Skeletal muscle tissue (tissue), 4 donors: Measurements from ENCODE around the gene ZNF462. TPM values are rescaled to one million over a fixed set of nuclear protein-coding genes. Genes with fewer than 3 reads are reported as not detected.

Source experiments
- H3K27ac ChIP-seq: one replicate; pipeline ENCODE4 v1.7.0; 2013; ENCODE audit warnings: mild to moderate bottlenecking, low read depth, low read length, inconsistent platforms
- H3K27me3 ChIP-seq, 3 donors: one replicate each; pipeline ENCODE4 v1.7.0; 2013; ENCODE audit warnings: low read length in 3 of 3; ENCODE audit not compliant: control insufficient read depth in 3 of 3, insufficient read depth in 3 of 3
- H3K36me3 ChIP-seq, 3 donors: one replicate each; pipeline ENCODE4 v1.7.0; 2013; ENCODE audit warnings: low read length in 3 of 3; ENCODE audit not compliant: control insufficient read depth in 3 of 3, insufficient read depth in 3 of 3
- H3K4me1 ChIP-seq, 3 donors: one replicate each; pipeline ENCODE4 v1.7.0; 2013; ENCODE audit warnings: low read length in 3 of 3, mild to moderate bottlenecking in 3 of 3; ENCODE audit not compliant: control insufficient read depth in 3 of 3, insufficient read depth in 3 of 3
- H3K4me3 ChIP-seq, 3 donors: one replicate each; pipeline ENCODE4 v1.7.0; 2013; ENCODE audit warnings: low read length in 3 of 3
- H3K9ac ChIP-seq, 3 donors: one replicate each; pipeline ENCODE4 v1.7.0; 2013; ENCODE audit warnings: low read length in 3 of 3, mild to moderate bottlenecking in 3 of 3, moderate library complexity in 2 of 3, low read depth in 1 of 3
- H3K9me3 ChIP-seq, 3 donors: one replicate each; pipeline ENCODE4 v1.7.0; 2013; ENCODE audit warnings: low read length in 3 of 3; ENCODE audit not compliant: control insufficient read depth in 3 of 3
- total RNA-seq: library from RNA; depleted of rRNA; stranded (reverse); fragments of >200 nt; gene quantifications from one replicate; pipeline ENCODE4 v1.2.3, GENCODE V29; 2014
- donor health status: Osteomylitis.

Gene ZNF462
- total RNA-seq, 1 donor from 2014 or later = 28.7 TPM

DNA sequence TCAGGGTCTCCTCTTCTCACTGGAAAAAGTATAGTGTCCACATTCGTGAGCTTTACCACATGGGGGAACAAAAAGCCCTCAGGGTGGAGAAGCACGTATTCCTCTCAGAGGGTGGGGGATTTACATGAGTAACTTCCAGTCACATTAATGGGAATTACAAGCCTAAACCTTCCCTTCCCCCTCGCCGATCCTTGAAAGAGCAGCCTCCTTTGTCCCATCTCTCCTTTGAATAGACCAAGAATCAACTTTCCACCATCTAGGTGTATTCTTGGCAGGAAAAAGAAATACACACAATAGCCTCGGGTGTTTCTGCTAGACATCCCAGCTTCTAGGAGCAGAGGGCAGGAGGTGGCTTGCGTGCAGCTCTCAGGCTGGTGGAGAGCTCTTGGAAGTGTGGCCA, 144.4 kb downstream of the ZNF462 start:
- no peak overlapping the region for H3K27ac ChIP-seq
- no peak overlapping the region for H3K4me3 ChIP-seq
- H3K4me1 ChIP-seq = no peaks in the 10 kb centered on the region
- H3K9me3 ChIP-seq = no peaks in the 10 kb centered on the region
- no peak overlapping the region for H3K9ac ChIP-seq
- H3K27me3 ChIP-seq = no peaks in the 10 kb centered on the region
- H3K36me3 ChIP-seq = peaks cover 17 to 45% (median 38%) of the 10 kb centered on the region in 3 donors

DNA sequence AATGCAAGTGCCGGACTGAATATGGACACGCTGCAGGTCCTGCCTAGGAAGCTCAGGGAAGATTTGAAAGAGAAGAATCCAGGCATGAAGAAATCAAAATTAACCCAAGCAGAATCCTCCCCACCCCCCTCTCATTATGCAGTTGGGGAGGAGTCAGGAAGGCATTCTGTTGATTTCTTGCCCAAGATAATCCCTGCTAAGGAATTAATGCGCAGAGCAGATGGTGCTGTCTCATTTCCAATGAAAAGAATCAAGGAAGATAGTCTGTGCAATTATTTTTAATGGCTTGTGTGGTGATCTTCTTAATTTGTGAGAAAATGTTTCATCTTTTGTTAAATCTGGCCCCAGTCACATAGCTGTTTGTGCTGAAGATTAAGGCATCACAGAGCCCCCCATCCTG, 145.0 kb downstream of the ZNF462 start:
- Histone ChIP-seq H3K4me1 (no peaks in the 10 kb centered on the region), H3K36me3 (peaks cover 17 to 41% (median 33%) of the 10 kb centered on the region in 3 donors), H3K9ac (no peak overlapping the region), H3K27me3 (no peaks in the 10 kb centered on the region), H3K9me3 (no peaks in the 10 kb centered on the region), H3K27ac (no peak overlapping the region), H3K4me3 (no peak overlapping the region)

DNA sequence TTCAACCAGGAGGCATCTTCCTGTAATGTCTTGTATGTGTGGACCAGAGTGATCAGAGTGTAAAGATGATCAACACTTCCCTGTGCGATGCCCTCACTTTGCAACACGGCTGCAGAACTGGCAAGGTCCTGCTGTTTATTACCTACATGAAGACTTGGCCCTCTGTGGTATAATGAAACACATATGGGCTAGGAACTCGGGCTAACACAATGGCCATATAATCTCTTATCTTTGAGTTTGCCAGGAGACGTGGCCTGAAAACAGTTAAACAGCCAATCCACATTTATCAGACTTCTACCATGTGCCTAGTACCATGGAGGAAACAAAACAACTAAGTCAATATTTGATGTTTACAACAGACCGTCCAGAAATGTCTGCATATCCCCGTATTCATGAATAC, 145.5 kb downstream of the ZNF462 start:
- no peaks in the 10 kb centered on the region for H3K27me3 ChIP-seq
- H3K9me3 ChIP-seq = no peaks in the 10 kb centered on the region
- H3K36me3 ChIP-seq = peaks cover 14 to 37% (median 29%) of the 10 kb centered on the region in 3 donors
- H3K4me1 ChIP-seq = no peaks in the 10 kb centered on the region
- no peak overlapping the region for H3K27ac ChIP-seq
- H3K4me3 ChIP-seq = no peak overlapping the region
- no peak overlapping the region for H3K9ac ChIP-seq

DNA sequence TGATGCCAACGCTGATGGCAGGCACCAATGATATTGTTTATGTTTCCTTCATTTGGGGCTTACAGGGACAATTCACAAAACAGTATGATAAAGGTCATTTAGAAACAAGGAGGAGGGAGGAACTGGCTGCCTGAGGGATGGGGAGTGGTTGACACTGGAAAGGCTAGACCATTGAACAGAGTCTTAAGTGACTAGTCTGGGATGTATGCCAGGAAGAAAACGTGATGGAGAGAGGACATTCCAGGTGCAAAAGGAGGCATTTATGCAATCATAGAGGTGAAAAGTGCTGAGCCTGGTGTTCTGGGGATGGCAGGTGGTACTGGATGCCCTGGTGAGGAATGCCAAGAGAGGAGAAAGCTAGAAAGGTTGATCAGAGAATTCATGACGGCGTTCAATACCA, 153.4 kb downstream of the ZNF462 start:
- H3K4me1 ChIP-seq = peaks cover 0 to 8% (median 4%) of the 10 kb centered on the region in 3 donors
- H3K27me3 ChIP-seq = no peaks in the 10 kb centered on the region
- H3K9ac ChIP-seq = no peak overlapping the region
- H3K27ac ChIP-seq = no peak overlapping the region
- peaks cover 0 to 1% (median 0%) of the 10 kb centered on the region in 3 donors for H3K36me3 ChIP-seq
- no peaks in the 10 kb centered on the region for H3K9me3 ChIP-seq
- H3K4me3 ChIP-seq = no peak overlapping the region

DNA sequence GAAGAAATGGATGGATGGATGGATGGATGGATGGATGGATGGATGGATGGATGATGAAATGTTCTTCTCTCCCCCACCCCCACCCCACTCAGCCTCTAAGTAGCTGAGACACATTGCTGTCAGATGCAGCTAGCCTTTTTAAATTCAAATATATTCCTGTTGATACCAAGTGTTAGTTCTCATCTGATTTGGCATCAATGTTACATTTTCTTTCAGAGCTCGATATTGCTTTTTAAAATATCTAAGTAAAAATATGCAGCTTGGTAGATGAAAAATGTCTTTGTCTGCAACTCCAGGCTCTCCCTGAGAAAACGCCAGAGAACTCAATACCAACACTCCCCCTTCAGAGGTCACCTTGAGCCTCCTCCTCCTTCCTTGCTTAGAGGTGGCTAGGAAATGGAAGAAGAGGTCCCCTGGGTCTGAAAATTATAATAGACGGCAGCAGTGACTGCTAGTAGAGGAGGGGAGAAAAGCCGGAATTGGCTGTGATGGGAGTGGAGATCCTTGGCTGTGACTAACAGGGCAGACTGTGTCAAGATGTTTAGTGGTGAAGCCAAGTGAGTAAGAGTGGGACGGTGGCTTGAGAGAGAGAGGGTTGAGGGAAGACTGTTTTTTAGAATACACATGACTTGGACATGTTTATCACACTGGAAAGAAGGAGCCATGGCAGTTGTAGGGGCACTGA, 156.0 kb downstream of the ZNF462 start:
- Histone ChIP-seq H3K27ac (no peak overlapping the region), H3K4me1 (peaks cover 0 to 8% (median 4%) of the 10 kb centered on the region in 3 donors), H3K27me3 (no peaks in the 10 kb centered on the region), H3K9ac (no peak overlapping the region), H3K36me3 (no peaks in the 10 kb centered on the region), H3K4me3 (no peak overlapping the region), H3K9me3 (no peaks in the 10 kb centered on the region)

DNA sequence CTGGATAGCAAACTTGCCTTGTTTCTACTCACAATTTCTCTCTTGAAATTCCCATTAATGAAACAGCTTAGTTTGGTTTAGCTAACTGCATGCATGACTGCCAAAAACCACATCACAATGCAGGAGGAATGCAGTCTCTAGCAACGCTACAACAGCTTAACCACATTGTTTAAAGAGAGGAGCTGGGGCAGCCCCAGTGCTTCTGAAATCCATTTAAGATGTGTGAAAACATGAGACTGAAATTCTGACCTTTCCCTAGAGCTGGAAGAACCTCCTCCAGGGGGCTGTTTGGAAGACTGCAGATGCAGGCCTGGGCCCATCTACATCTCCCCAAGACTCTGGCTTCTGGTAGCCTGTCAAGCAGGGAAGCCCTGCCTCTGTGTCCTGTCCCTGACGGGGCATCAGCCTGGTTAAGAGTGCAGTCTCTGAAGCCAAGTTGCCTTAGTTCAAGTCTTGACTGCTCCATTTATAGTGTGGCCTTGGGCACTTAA, 157.1 kb downstream of the ZNF462 start:
- Histone ChIP-seq H3K4me3 (no peak overlapping the region), H3K9me3 (no peaks in the 10 kb centered on the region), H3K4me1 (peaks cover 0 to 8% (median 4%) of the 10 kb centered on the region in 3 donors), H3K27me3 (no peaks in the 10 kb centered on the region), H3K9ac (no peak overlapping the region), H3K36me3 (no peaks in the 10 kb centered on the region), H3K27ac (no peak overlapping the region)

DNA sequence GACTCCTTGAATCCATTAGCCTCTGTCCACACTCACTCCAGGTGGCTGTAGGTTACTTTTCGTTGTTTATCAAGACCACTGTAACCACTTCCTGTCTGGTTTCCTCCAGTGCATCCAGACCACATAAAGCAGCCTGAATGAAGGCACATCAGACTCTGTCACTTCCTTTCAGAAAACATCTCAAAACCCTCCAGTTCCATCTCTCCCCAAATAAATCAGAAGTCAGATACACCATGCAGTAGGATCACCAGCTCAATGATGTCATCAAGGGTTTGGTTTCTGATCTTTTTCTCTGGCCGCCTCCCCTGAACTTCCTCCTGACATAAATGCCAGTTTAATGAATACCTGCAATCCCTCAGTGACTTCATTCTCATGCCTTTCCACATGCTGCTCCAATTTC, 161.2 kb downstream of the ZNF462 start:
- H3K4me3 ChIP-seq = no peak overlapping the region
- H3K27me3 ChIP-seq = no peaks in the 10 kb centered on the region

DNA sequence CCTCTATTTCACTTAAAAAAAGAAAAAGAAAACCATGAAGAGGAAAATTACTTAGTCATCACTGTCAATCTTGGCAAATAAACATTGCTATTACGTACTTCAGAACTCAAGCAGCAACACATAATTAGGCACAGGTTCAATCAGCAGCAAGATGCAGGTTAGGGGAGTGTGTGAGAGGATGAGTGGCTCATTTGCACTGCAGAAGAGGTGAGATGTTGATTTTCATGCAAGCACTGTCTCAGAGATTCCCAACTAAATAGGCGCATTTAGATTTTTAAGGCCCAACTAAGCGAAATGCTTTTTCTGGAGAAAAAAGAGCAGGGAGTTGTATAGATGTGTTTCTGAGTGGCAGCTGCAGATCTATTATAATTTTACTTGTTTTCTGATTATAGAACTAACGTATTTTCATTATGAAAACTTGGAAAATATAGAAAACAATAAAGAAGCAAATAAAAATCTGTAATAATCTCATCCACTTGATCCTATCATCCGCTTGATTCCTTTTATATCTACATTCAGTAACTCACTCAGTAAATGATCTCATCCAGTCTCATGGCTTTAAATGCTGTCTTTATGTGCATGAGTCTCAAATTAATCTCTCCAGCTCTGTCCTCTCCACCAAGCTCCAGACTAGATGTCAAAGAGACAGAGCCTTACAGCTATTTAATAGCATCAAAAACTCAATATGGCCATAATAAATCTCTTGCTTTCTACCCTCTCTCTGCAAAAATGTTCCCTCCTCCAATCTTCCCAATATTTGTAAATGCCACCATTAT, 162.5 kb downstream of the ZNF462 start:
- Histone ChIP-seq H3K4me1 (no peaks in the 10 kb centered on the region), H3K9ac (no peak overlapping the region), H3K27me3 (no peaks in the 10 kb centered on the region), H3K4me3 (no peak overlapping the region), H3K36me3 (no peaks in the 10 kb centered on the region), H3K27ac (no peak overlapping the region), H3K9me3 (no peaks in the 10 kb centered on the region)

More for the DNA sequence above, 161.2 kb downstream of the ZNF462 start:
- no peaks in the 10 kb centered on the region for H3K9me3 ChIP-seq
- H3K4me1 ChIP-seq = peaks cover 0 to 8% (median 2%) of the 10 kb centered on the region in 3 donors
- no peaks in the 10 kb centered on the region for H3K36me3 ChIP-seq
- H3K9ac ChIP-seq = no peak overlapping the region
- H3K27ac ChIP-seq = no peak overlapping the region

DNA sequence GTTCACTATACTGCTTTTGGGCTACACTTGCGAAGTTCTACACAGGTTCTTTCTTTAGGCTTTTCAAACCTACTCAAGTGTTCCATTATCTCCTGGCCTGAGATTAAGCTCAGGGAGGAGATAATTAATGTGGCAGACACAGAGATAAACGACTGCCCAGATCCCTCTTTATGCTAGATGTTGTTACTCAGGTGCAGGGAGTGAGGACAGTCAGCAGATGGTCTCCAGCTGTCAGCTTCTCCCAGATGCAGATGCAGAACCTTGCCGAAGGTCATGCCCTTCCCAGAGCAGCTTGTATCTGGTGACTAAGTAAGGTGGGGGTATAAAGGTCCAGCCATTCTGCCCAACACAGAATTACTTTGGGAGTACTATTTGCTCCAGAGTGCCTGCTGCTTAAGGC, 166.2 kb downstream of the ZNF462 start:
- no peaks in the 10 kb centered on the region for H3K4me1 ChIP-seq
- H3K4me3 ChIP-seq = no peak overlapping the region
- no peaks in the 10 kb centered on the region for H3K36me3 ChIP-seq
- H3K27ac ChIP-seq = no peak overlapping the region
- no peaks in the 10 kb centered on the region for H3K27me3 ChIP-seq
- H3K9ac ChIP-seq = no peak overlapping the region
- no peaks in the 10 kb centered on the region for H3K9me3 ChIP-seq

DNA sequence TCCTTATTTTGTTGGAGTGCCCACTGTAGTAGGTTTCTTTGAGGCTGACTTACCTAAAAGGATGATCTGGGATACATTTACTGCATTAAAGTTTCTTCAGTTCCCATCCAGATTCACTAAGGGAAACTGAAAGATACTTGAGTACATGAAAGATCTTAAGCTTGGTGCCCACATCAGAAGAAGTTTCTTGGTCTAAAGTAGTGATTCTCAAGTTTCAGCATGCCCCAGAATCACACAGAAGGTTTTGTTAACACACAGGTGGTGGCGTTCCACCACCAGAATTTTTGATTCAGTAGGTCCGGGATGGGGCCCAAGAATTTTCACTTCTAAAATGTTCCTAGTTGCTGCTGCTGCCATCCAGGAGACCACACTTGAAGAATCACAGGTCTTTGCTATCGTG, 171.0 kb downstream of the ZNF462 start:
- H3K4me3 ChIP-seq = no peak overlapping the region
- no peak overlapping the region for H3K9ac ChIP-seq
- no peaks in the 10 kb centered on the region for H3K27me3 ChIP-seq
- H3K27ac ChIP-seq = no peak overlapping the region
- H3K9me3 ChIP-seq = no peaks in the 10 kb centered on the region
- no peaks in the 10 kb centered on the region for H3K4me1 ChIP-seq
- H3K36me3 ChIP-seq = no peaks in the 10 kb centered on the region
